DND-41 (cell line): ENCODE data around the gene TPP2.

Source experiments
- ATAC-seq: fragments of 200-7000 bp; cut with Tn5 transposase; 3 replicates; pipeline ENCODE4 v1.9.1; 2021; ENCODE audit warnings: low read depth; ENCODE audit not compliant: insufficient read depth
- DNase-seq: peaks from one replicate; pipeline ENCODE4 v3.0.0-alpha.2; 2020
- H2AFZ ChIP-seq: 2 replicates; pipeline ENCODE4 v1.6.0; 2012; ENCODE audit warnings: low read depth, low read length
- H3K27ac ChIP-seq: 2 replicates; pipeline ENCODE4 v1.5.1; 2012; ENCODE audit warnings: low read length, inconsistent platforms
- H3K27me3 ChIP-seq: fragments of 200-600 bp; sonication (generic); 2 replicates; pipeline ENCODE4 v1.6.0; 2012; ENCODE audit warnings: low read length, mild to moderate bottlenecking, inconsistent platforms; ENCODE audit not compliant: insufficient read depth, poor library complexity
- H3K36me3 ChIP-seq: 2 replicates; pipeline ENCODE4 v1.5.1; 2012; ENCODE audit warnings: low read length, inconsistent platforms; ENCODE audit not compliant: insufficient read depth
- H3K4me1 ChIP-seq: 2 replicates; pipeline ENCODE4 v1.5.1; 2012; ENCODE audit warnings: mild to moderate bottlenecking, low read length; ENCODE audit not compliant: insufficient read depth
- H3K4me2 ChIP-seq: 2 replicates; pipeline ENCODE4 v1.6.0; 2012; ENCODE audit warnings: mild to moderate bottlenecking, moderate library complexity, low read length, inconsistent platforms; ENCODE audit not compliant: insufficient read depth
- H3K4me3 ChIP-seq, 2 experiments: fragments of 200-600 bp in 1 of 2; shearing (Covaris generic) in 1 of 2; 2 replicates each; pipeline ENCODE4 v1.5.1; 2012 to 2016; ENCODE audit warnings: inconsistent platforms in 2 of 2, low read length in 2 of 2, mild to moderate bottlenecking in 2 of 2, low read depth in 1 of 2, moderate library complexity in 1 of 2
- H3K79me2 ChIP-seq: 2 replicates; pipeline ENCODE4 v1.6.0; 2012; ENCODE audit warnings: low read length, inconsistent platforms; ENCODE audit not compliant: insufficient read depth
- H3K9ac ChIP-seq: 2 replicates; pipeline ENCODE4 v1.6.0; 2012; ENCODE audit warnings: low read depth, mild to moderate bottlenecking, inconsistent platforms, low read length, moderate library complexity
- H3K9me3 ChIP-seq: 2 replicates; pipeline ENCODE4 v1.5.1; 2012; ENCODE audit warnings: low read length, moderate library complexity, mild to moderate bottlenecking, inconsistent platforms; ENCODE audit not compliant: insufficient read depth, severe bottlenecking
- H4K20me1 ChIP-seq: 2 replicates; pipeline ENCODE4 v1.6.0; 2012; ENCODE audit warnings: low read length; ENCODE audit not compliant: insufficient read depth
- EZH2 ChIP-seq: IDR thresholded peaks from 3 replicates; pipeline ENCODE4 v1.6.1; 2012; ENCODE audit warnings: borderline replicate concordance, low read depth, mild to moderate bottlenecking, moderate library complexity, low read length, inconsistent platforms; ENCODE audit not compliant: severe bottlenecking
- TF ChIP-seq, protein P1 (sequence below): IDR thresholded peaks from 2 replicates; pipeline ENCODE4 v1.5.1; 2012; ENCODE audit warnings: borderline replicate concordance, low read length, moderate library complexity, mild to moderate bottlenecking; ENCODE audit not compliant: poor library complexity, severe bottlenecking; ENCODE audit errors: extremely low read depth

Gene TPP2

DNA sequence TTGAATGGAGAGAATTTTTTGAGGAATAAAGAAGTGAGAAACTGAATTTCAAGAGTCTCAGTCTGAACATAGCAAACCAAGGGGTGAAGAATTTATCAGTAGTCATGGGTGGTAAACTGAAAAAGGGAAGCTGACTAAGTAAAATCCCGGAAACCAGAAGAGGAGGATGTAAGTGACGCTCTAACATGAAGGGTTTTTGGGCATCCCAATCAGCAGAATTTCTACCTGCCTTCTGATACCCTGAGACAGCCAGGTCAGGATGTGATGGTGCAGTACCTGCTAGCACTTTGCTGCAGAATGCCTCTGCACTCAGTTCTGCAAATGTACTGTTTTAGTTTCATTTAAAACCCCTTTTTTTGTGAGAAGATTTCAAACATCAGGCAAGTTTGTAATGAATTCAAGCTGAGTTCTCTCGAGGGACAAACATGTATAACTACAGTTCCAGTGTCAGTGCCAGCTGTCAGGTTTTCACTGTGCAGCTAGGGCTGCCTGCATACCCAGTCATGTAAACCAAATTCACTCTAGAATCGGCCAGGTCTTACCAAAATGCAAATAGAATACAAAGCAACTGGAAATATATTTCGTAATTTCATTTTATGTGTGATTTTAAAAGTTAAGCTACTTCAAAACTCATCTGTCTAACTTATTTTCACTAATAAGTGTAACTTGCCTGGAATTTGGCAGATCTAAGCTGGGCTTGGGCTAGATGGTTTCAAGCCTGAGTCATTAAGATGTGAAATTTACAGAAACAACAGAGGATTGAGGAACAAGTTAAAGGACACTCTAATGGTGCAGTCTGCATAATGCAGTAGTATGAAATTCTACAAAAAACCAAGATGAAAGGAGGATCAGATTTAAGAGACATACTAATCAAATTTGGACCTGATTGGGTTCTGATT lies 84.3 kb downstream of the TPP2 start:
- Histone ChIP-seq H3K9me3 (no peaks in the 10 kb centered on the region), H3K4me3 (no peak overlapping the region), H4K20me1 (no peaks in the 10 kb centered on the region), H2AFZ (no peak overlapping the region), H3K4me2 (no peak overlapping the region), H3K4me1 (no peaks in the 10 kb centered on the region), H3K9ac (no peak overlapping the region), H3K79me2 (no peaks in the 10 kb centered on the region), H3K27ac (no peak overlapping the region), H3K27me3 (no peaks in the 10 kb centered on the region), H3K36me3 (peaks cover 37% of the 10 kb centered on the region)
- no peak for ATAC-seq
- TF ChIP-seq EZH2: no peak
- TF ChIP-seq, protein P1, sequence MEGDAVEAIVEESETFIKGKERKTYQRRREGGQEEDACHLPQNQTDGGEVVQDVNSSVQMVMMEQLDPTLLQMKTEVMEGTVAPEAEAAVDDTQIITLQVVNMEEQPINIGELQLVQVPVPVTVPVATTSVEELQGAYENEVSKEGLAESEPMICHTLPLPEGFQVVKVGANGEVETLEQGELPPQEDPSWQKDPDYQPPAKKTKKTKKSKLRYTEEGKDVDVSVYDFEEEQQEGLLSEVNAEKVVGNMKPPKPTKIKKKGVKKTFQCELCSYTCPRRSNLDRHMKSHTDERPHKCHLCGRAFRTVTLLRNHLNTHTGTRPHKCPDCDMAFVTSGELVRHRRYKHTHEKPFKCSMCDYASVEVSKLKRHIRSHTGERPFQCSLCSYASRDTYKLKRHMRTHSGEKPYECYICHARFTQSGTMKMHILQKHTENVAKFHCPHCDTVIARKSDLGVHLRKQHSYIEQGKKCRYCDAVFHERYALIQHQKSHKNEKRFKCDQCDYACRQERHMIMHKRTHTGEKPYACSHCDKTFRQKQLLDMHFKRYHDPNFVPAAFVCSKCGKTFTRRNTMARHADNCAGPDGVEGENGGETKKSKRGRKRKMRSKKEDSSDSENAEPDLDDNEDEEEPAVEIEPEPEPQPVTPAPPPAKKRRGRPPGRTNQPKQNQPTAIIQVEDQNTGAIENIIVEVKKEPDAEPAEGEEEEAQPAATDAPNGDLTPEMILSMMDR: no peak
- DNase-seq: no peak

DNA sequence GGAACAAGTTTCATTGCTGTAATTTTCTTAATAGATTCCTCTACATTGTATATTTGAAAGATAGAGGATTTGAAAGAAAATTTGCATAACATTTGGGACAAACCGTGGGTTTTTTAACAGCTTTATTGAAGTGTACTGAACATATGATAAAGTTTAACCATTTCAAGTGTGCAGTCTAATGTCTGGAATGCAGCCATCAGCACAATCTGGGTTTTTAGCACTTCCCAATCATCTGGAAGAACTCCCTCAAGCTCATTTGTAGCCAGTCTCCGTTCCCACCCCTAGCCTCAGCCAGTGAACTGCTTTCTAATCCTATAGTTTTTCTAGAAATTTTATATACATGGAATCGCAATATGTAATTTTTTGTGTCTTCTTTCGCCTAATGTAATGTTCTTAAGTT lies 85.4 kb downstream of the TPP2 start:
- Histone ChIP-seq H3K36me3 (peaks cover 27% of the 10 kb centered on the region), H3K27ac (no peak overlapping the region), H3K9me3 (no peaks in the 10 kb centered on the region), H4K20me1 (no peaks in the 10 kb centered on the region), H3K4me2 (no peak overlapping the region), H3K79me2 (no peaks in the 10 kb centered on the region), H2AFZ (no peak overlapping the region), H3K9ac (no peak overlapping the region), H3K4me1 (no peaks in the 10 kb centered on the region), H3K4me3 (no peak overlapping the region), H3K27me3 (no peaks in the 10 kb centered on the region)
- TF ChIP-seq, protein P1: no peak
- no peak for TF ChIP-seq EZH2
- ATAC-seq: no peak
- DNase-seq: no peak

DNA sequence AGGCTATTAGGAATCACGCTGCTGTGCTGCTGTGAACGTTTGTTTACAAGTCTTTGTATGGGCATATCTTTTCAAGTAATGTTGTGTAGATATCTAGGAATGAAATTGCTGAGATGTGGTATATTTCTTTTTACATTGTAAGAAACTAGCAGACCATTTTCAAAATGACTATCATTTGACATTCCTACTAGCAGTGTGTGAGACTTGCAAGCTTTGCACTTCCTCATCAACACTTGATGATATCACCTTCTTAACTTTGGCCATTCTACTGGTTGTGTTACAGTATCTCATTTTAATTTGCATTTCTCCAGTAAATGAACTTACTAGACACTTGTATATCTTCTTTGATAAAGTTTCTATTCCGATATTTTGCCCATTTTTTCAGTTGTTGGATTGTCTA lies 85.9 kb downstream of the TPP2 start:
- H4K20me1 ChIP-seq: no peaks in the 10 kb centered on the region
- DNase-seq: no peak
- H3K36me3 ChIP-seq: peaks cover 22% of the 10 kb centered on the region; the same call in 1 of the 2 replicates
- H3K4me1 ChIP-seq: no peaks in the 10 kb centered on the region
- H3K79me2 ChIP-seq: no peaks in the 10 kb centered on the region
- TF ChIP-seq, protein P1: no peak
- no peak for TF ChIP-seq EZH2
- H3K27ac ChIP-seq: no peak overlapping the region
- no peak overlapping the region for H3K4me2 ChIP-seq
- H2AFZ ChIP-seq: no peak overlapping the region
- ATAC-seq: no peak
- H3K9ac ChIP-seq: no peak overlapping the region
- no peaks in the 10 kb centered on the region for H3K9me3 ChIP-seq
- no peak overlapping the region for H3K4me3 ChIP-seq
- H3K27me3 ChIP-seq: no peaks in the 10 kb centered on the region
